H1 (cell line): ENCODE data around the gene ELOA.

Experiments
- CTCF ChIP-seq, 3 experiments: IDR thresholded peaks; 1 replicate in 2 of 3; 2 replicates in 1 of 3; pipeline versions ENCODE4 v1.5.1 to v1.6.1; 2011; ENCODE audit warnings: low read length in 3 of 3, mild to moderate bottlenecking in 3 of 3, inconsistent platforms in 2 of 3, low read depth in 1 of 3, moderate library complexity in 1 of 3; ENCODE audit not compliant: insufficient read depth in 1 of 3; ENCODE audit errors: control extremely low read depth in 1 of 3
- EP300 ChIP-seq, 2 experiments: IDR thresholded peaks; 1 replicate in 1 of 2; 2 replicates in 1 of 2; pipeline ENCODE4 v1.6.1; 2011 to 2012; ENCODE audit warnings: low read depth in 2 of 2, low read length in 2 of 2, mild to moderate bottlenecking in 2 of 2, borderline replicate concordance in 1 of 2, inconsistent platforms in 1 of 2, moderate library complexity in 1 of 2
- HDAC2 ChIP-seq, 2 experiments: fragments of 300-600 bp in 1 of 2; sonication (generic) in 1 of 2; IDR thresholded peaks; 2 replicates each; pipeline ENCODE4 v1.6.1; 2011 to 2012; ENCODE audit warnings: low read depth in 2 of 2, low read length in 2 of 2, mild to moderate bottlenecking in 2 of 2, moderate library complexity in 2 of 2, borderline replicate concordance in 1 of 2, inconsistent platforms in 1 of 2
- JUND ChIP-seq: IDR thresholded peaks from 2 replicates; pipeline ENCODE4 v1.6.1; 2011; ENCODE audit warnings: mild to moderate bottlenecking, improper control_type of control experiment, low read length
- RFX5 ChIP-seq: IDR thresholded peaks from 2 replicates; pipeline ENCODE4 v1.6.1; 2011; ENCODE audit warnings: low read depth, low read length, improper control_type of control experiment, borderline replicate concordance
- SIX5 ChIP-seq: IDR thresholded peaks from 2 replicates; pipeline ENCODE4 v1.6.1; 2011; ENCODE audit warnings: mild to moderate bottlenecking, low read depth, low read length
- SUZ12 ChIP-seq: fragments of 200-600 bp; sonication (generic); IDR thresholded peaks from 2 replicates; pipeline ENCODE4 v1.6.1; 2012; ENCODE audit warnings: mild to moderate bottlenecking, inconsistent platforms, low read length, moderate library complexity, mixed read lengths
- YY1 ChIP-seq: IDR thresholded peaks from 2 replicates; pipeline ENCODE4 v1.6.1; 2011; ENCODE audit warnings: low read depth, mild to moderate bottlenecking, low read length
- ZNF274 ChIP-seq: IDR thresholded peaks from 2 replicates; pipeline ENCODE4 v1.7.0; 2012; ENCODE audit warnings: low read length, borderline replicate concordance; ENCODE audit errors: extremely low read depth

GRCh38 chr1:23777979-23778814 lies 34.9 kb downstream of the ELOA start, which contains the start of gene PITHD1:
- TF ChIP-seq HDAC2 (IDR thresholded peaks at IDR 0.05; ENCODE audit: borderline replicate concordance in 1 of 2, low read depth in 2 of 2, low read length in 2 of 2) (no peak), EP300 (IDR thresholded peaks at IDR 0.05; ENCODE audit: borderline replicate concordance in 1 of 2, low read depth in 2 of 2, low read length in 2 of 2) (no peak), SUZ12 (no peak), RFX5 (no peak), CTCF (IDR thresholded peaks at IDR 0.05; ENCODE audit: control extremely low read depth in 1 of 3, insufficient read depth in 1 of 3, low read depth in 1 of 3, low read length in 3 of 3) (no peak), SIX5 (no peak), YY1 (no peak), JUND (no peak), ZNF274 (no peak)
